Muscle of leg (tissue), 11 donors: ENCODE measurements around the gene TNNI2. TPM values are rescaled to one million over a fixed set of nuclear protein-coding genes. Genes with fewer than 3 reads are reported as not detected.
"Not testable (repeated sequence)": the region's sequence is repeated elsewhere in the genome, so short reads cannot be mapped to it uniquely, and the experiment has no call there.

Experiments used
- DNase-seq: peaks from one replicate; pipeline ENCODE4 v3.0.0; 2013
- H3K27ac ChIP-seq: one replicate; pipeline ENCODE4 v1.5.1; 2013; ENCODE audit warnings: mild to moderate bottlenecking, low read length, control low read depth
- H3K27me3 ChIP-seq: one replicate; pipeline ENCODE4 v1.6.1; 2013; ENCODE audit warnings: low read length; ENCODE audit not compliant: control insufficient read depth, insufficient read depth
- H3K36me3 ChIP-seq: one replicate; pipeline ENCODE4 v1.6.1; 2013; ENCODE audit warnings: low read length; ENCODE audit not compliant: control insufficient read depth, insufficient read depth
- H3K4me1 ChIP-seq: one replicate; pipeline ENCODE4 v1.6.1; 2013; ENCODE audit warnings: low read length; ENCODE audit not compliant: control insufficient read depth, insufficient read depth
- H3K4me3 ChIP-seq: one replicate; pipeline ENCODE4 v1.5.1; 2013; ENCODE audit warnings: low read length, control low read depth
- H3K9me3 ChIP-seq: replicated peaks from 2 replicates; pipeline ENCODE4 v1.6.1; 2013; ENCODE audit warnings: low read depth, low read length; ENCODE audit not compliant: control insufficient read depth
- WGBS: methylation state at CpG from one replicate; pipeline ENCODE4 v1.1.5; 2013; ENCODE audit warnings: missing lambda C conversion rate; ENCODE audit not compliant: insufficient coverage; 5-methylcytosine and 5-hydroxymethylcytosine counted together
- polyA plus RNA-seq, 8 donors: library from polyadenylated mRNA; unstranded; fragments of 120-200 nt; gene quantifications; one replicate each; pipeline versions ENCODE4 v1.2.1 to v1.2.3, GENCODE V29; 2013; ENCODE audit warnings: inconsistent platforms in 1 of 8, low replicate concordance in 1 of 8; ENCODE audit not compliant: insufficient read length in 8 of 8, insufficient read depth in 1 of 8
- total RNA-seq: library from RNA; stranded (reverse); fragments of 120-200 nt; gene quantifications from one replicate; pipeline ENCODE4 v1.2.4, GENCODE V29; 2013

The TNNI2 gene
- total and polyA plus RNA-seq, 9 donors = 1,548 to 4,090 (median 3,133) TPM

DNA sequence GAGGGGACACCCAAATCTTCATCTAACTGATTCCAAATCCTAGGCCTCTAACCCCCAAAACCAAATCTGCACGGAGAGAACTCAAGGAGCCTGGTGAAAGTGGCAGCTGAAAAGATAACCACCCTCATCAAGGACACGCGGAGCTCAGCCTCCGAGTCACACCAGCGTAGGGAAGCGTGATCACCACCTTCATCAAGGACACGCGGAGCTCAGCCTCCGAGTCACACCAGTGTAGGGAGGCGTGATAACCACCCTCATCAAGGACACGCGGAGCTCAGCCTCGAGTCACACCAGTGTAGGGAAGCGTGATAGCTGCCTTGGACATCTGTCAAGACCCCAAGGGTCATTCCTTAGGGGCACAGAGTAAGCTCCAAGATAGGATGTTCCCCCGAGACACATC lies 33.3 kb upstream of the TNNI2 start:
- peaks cover 11% of the 10 kb centered on the region for H3K27me3 ChIP-seq
- no peaks in the 10 kb centered on the region for H3K36me3 ChIP-seq
- H3K4me3 ChIP-seq = no peak overlapping the region
- 91% methylated on average over 6 of the region's 15 CpGs for WGBS
- no peaks in the 10 kb centered on the region for H3K9me3 ChIP-seq
- H3K4me1 ChIP-seq = no peaks in the 10 kb centered on the region
- no peak for DNase-seq
- H3K27ac ChIP-seq = no peak overlapping the region

DNA sequence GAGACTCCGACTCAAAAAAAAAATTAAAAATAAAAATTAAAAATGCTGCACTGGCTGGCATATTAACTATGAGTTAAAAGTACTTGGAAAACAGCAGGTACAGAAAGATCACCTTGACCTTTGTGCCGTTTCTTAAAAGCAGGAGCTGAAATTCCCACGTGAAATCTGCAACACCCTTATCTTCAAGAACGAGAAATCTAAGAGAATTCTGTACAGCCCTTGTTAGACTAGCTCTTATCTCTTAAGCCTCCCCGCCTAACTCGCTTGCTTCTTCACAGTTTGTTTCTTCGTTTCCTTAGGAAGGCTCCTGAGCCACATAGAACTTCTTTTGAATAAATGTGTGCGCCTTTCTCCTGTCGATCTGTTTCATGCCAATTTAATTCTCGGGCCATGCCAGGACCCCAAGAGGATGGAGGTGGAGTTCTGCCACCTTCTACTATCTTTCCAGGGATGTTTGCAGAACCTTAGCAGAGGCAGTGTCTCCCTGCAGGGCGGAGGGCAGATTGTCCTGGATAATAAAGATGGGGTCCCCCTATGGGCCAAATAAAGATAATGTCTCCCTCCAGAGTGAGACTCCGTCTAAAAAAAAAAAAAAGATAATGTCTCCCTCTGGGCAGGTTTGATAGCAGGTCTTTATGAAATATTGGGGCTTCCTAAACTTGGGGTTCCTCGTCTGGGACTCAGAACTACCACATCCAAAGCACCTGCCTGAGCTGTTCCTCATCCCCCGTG lies 31.4 kb upstream of the TNNI2 start:
- 77% methylated on average over 7 of the region's 14 CpGs for WGBS
- Histone ChIP-seq H3K27me3 (peaks cover 18% of the 10 kb centered on the region), H3K9me3 (no peaks in the 10 kb centered on the region), H3K27ac (no peak overlapping the region), H3K4me1 (no peaks in the 10 kb centered on the region), H3K36me3 (no peaks in the 10 kb centered on the region), H3K4me3 (no peak overlapping the region)
- no peak for DNase-seq

DNA sequence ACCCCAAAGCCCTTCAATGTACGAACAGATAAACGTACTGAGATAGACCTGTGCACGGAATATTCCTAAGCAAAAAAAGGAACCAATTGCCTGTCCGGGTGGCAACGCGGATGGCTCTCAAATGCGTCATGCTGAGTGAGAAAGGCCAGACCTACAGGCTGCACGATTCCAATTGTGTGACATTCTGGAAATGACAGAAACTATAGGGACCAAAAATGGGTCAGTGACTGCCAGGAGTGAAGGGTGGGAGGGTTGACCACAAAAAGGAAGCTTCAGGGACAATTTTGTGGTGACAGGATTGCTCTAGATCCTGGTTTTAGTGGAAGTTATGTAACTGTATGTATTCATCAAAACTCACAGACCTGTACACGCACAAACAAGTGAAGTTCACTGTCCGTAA lies 28.0 kb upstream of the TNNI2 start:
- WGBS = 79% methylated on average over 9 of the region's 10 CpGs
- no peak overlapping the region for H3K27ac ChIP-seq

DNA sequence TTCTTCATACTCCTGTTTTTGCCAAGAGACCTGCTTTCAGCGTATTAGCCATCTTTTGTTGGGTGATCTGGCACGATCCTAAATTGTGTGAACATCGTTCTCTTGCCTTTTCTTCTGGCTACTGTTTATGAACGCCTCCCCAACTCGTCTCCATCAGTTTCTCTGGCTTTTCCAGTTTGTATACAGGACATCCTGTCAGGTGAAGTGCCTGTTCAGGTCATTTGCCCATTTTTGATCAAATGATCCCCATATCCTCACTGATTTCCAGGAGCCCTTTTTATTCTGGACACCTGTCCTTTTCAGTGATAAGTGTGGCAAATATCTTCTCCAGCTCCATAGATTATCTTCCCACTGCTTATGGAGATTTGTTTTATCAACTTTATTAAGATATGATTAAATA lies 26.5 kb upstream of the TNNI2 start:
- H3K27me3 ChIP-seq = peaks cover 11% of the 10 kb centered on the region
- 90% methylated on average over 5 of the region's 5 CpGs for WGBS

More for the DNA sequence above, 28.0 kb upstream of the TNNI2 start:
- no peaks in the 10 kb centered on the region for H3K36me3 ChIP-seq
- H3K4me3 ChIP-seq = no peak overlapping the region
- no peaks in the 10 kb centered on the region for H3K9me3 ChIP-seq
- peaks cover 13% of the 10 kb centered on the region for H3K27me3 ChIP-seq
- DNase-seq = no peak
- H3K4me1 ChIP-seq = no peaks in the 10 kb centered on the region

DNA sequence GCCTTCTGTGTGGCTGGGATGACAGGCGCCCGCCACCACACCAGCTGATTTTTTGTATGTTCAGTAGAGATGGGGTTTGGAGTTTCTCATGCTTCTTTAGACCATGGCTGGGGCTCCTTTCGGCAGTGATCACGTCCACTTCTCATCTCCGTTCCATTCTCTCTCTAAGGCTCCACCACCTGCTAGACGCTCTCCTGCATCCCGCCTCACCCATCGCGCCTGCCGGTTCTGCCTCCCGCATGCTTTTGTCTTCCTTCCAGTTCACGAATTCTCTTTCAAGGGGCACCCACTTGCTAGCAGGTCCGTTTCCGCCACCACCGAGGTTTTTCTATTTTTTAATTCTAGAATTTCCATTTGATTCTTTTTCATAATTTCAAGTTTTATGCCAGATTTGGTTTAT lies 26.0 kb upstream of the TNNI2 start:
- Histone ChIP-seq H3K9me3 (peaks cover 3% of the 10 kb centered on the region), H3K27me3 (peaks cover 13% of the 10 kb centered on the region)

More for the DNA sequence above, 26.5 kb upstream of the TNNI2 start:
- no peak for DNase-seq
- Histone ChIP-seq H3K27ac (no peak overlapping the region), H3K36me3 (no peaks in the 10 kb centered on the region), H3K9me3 (no peaks in the 10 kb centered on the region), H3K4me1 (no peaks in the 10 kb centered on the region), H3K4me3 (no peak overlapping the region)

DNA sequence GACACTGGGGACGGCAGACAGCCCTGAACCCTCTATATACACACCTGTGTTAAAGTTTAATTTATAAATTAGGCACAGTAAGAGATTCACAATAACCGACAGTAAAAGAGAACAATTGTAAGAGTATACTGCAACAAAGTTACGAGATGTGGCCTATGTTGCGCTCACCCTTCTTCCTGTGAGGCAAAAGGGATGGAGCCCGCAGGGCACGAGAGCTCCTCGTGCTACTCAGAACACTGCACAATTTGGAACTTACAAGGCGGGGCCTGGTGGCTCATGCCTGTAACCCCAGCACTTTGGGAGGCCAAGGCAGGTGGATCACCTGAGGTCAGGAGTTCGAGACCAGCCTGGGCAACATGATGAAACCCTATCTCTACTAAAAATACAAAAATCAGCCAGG lies 25.4 kb upstream of the TNNI2 start:
- H3K27me3 ChIP-seq = peaks cover 13% of the 10 kb centered on the region
- not testable (repeated sequence) for H3K9me3 ChIP-seq, H3K4me3 ChIP-seq, DNase-seq, H3K27ac ChIP-seq, H3K36me3 ChIP-seq, H3K4me1 ChIP-seq
- WGBS = 94% methylated on average over 7 of the region's 9 CpGs

More for the DNA sequence above, 26.0 kb upstream of the TNNI2 start:
- H3K4me1 ChIP-seq = no peaks in the 10 kb centered on the region
- WGBS = 81% methylated on average over 12 of the region's 15 CpGs
- no peak for DNase-seq
- no peak overlapping the region for H3K27ac ChIP-seq
- no peaks in the 10 kb centered on the region for H3K36me3 ChIP-seq
- H3K4me3 ChIP-seq = no peak overlapping the region

DNA sequence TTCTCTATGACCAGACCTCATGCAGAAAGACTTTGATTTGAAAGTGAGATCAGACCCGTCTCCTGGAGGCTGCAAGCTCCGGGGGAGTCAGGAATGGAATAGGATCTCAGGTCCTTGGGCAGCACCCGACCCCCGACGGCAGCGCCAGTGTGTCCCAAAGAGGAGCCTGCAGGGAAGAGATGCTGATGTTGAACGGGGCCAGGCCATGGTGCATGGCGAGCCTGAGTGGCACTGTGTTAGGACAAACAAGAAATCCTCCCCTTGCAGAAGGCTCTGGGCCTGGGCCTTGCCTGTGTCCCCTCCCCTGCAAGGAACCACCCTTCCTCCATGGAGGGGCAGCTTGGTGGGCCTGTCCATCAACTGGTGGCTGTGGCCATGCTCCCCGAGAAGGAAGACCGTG lies 24.1 kb upstream of the TNNI2 start:
- H3K4me1 ChIP-seq = no peaks in the 10 kb centered on the region
- H3K9me3 ChIP-seq = peaks cover 16% of the 10 kb centered on the region
- H3K36me3 ChIP-seq = no peaks in the 10 kb centered on the region
- no peak for DNase-seq
- no peak overlapping the region for H3K4me3 ChIP-seq
- 81% methylated on average over 9 of the region's 10 CpGs for WGBS
- H3K27ac ChIP-seq = no peak overlapping the region
- H3K27me3 ChIP-seq = peaks cover 12% of the 10 kb centered on the region

DNA sequence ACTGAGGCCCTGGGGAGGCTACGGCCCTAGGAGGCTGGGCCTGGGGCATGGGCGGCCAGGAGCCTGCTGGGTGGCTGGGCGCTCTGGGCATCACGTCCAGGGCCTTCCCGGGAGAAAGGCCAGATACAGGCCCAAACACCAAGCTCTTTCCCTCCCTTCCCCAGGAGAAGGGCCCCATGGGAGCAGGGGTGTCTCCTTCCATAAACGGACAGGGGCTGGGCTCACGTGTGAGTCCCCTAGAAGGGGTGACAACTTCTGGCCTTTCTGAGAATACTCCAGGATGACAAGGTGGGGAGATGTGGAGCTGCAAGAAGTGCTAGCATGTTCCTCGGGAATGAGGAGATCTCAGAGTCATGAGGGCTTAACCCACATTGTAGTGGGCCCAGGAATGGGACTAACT lies 23.5 kb upstream of the TNNI2 start:
- Histone ChIP-seq H3K4me1 (no peaks in the 10 kb centered on the region), H3K27ac (no peak overlapping the region), H3K36me3 (no peaks in the 10 kb centered on the region), H3K9me3 (peaks cover 16% of the 10 kb centered on the region), H3K4me3 (no peak overlapping the region), H3K27me3 (peaks cover 11% of the 10 kb centered on the region)
- WGBS = 100% methylated on average over 2 of the region's 8 CpGs
- DNase-seq = no peak

DNA sequence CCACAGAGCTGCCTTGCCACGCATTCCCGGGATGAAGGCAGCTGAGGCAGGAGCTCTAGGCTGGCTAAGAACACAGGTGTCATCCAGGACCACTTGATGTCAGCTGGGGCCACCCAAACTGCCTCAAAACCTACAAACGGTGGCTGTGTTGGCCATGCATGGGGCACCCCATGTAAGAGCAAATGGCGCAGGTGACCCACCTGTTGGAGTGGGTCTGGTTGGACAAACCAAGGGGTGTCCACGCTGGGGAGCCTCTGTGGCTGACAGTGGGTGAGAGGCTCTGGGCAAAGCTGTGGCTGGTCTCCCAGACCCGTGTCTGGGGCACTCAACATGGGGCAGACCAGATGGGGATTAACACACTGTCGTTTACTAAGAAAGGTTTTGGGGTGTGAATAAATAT lies 23.0 kb upstream of the TNNI2 start:
- H3K27ac ChIP-seq = no peak overlapping the region
- no peak for DNase-seq
- no peak overlapping the region for H3K4me3 ChIP-seq
- peaks cover 11% of the 10 kb centered on the region for H3K27me3 ChIP-seq
- no peaks in the 10 kb centered on the region for H3K36me3 ChIP-seq
- H3K9me3 ChIP-seq = peaks cover 16% of the 10 kb centered on the region
- WGBS = 88% methylated on average over 7 of the region's 7 CpGs
- H3K4me1 ChIP-seq = no peaks in the 10 kb centered on the region

DNA sequence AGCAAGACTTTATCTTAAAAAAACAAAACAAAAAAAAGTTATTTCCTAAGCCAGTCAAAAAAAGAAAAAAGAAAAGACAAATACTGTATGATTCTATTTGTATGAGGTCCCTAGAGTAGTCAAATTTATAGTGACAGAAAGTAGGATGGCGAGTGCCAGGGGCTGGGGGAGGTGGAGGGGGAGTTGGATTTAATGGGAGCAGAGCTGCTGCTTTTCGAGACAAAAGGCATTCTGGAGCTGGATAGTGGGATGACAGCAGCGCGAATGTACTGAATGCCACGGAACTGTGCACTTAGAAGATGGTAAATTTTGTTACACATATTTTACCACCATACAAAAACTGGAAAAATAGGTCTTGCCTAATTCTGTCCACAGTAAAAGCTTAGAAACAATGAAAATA lies 21.8 kb upstream of the TNNI2 start:
- Histone ChIP-seq H3K27ac (no peak overlapping the region), H3K36me3 (no peaks in the 10 kb centered on the region), H3K4me1 (no peaks in the 10 kb centered on the region), H3K9me3 (peaks cover 16% of the 10 kb centered on the region), H3K4me3 (no peak overlapping the region), H3K27me3 (peaks cover 6% of the 10 kb centered on the region)
- no peak for DNase-seq
- 67% methylated on average over 1 of the region's 5 CpGs for WGBS

DNA sequence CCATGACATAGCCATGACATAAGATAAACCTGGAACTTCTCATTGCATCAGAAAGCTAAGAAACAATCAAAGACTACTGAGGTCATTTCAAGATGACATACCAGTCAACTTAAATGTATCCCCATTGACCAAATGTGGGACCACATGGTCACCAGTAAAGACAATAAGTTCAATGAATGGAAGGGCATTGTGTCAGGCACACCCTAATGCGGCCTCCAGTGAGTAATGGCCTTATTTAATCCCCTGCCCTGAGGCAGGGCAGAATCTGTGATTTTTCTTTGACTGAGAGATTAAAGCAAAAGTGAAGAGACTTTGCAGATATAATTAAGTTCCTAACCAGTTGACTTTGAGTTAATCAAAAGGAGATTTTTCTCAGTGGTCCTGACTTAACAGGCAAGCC lies 21.3 kb upstream of the TNNI2 start:
- H3K4me3 ChIP-seq = no peak overlapping the region
- peaks cover 5% of the 10 kb centered on the region for H3K27me3 ChIP-seq
- no peaks in the 10 kb centered on the region for H3K36me3 ChIP-seq
- no peak for DNase-seq
- no peaks in the 10 kb centered on the region for H3K4me1 ChIP-seq
- WGBS = 92% methylated on average over 1 of the region's 1 CpG
- no peak overlapping the region for H3K27ac ChIP-seq
- H3K9me3 ChIP-seq = peaks cover 16% of the 10 kb centered on the region
